Measurements from ENCODE around the gene MAP3K12.

GRCh38 chr12:53478865-53479264, 20.4 kb downstream of the MAP3K12 start:
- TF ChIP-seq, protein P1, sequence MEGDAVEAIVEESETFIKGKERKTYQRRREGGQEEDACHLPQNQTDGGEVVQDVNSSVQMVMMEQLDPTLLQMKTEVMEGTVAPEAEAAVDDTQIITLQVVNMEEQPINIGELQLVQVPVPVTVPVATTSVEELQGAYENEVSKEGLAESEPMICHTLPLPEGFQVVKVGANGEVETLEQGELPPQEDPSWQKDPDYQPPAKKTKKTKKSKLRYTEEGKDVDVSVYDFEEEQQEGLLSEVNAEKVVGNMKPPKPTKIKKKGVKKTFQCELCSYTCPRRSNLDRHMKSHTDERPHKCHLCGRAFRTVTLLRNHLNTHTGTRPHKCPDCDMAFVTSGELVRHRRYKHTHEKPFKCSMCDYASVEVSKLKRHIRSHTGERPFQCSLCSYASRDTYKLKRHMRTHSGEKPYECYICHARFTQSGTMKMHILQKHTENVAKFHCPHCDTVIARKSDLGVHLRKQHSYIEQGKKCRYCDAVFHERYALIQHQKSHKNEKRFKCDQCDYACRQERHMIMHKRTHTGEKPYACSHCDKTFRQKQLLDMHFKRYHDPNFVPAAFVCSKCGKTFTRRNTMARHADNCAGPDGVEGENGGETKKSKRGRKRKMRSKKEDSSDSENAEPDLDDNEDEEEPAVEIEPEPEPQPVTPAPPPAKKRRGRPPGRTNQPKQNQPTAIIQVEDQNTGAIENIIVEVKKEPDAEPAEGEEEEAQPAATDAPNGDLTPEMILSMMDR (conservative IDR thresholded peaks at IDR 0.05 in 1 of 2, IDR thresholded peaks at IDR 0.05 in 1 of 2; ENCODE audit: low read depth in 1 of 2, low read length in 2 of 2), result no peak
- no peak for TF ChIP-seq EZH2 (IDR thresholded peaks at IDR 0.05; ENCODE audit: low read length, missing control alignments)

Data from fibroblast of lung (primary cell).